ENCODE results near the gene PIGR.

- TF ChIP-seq, protein P1, sequence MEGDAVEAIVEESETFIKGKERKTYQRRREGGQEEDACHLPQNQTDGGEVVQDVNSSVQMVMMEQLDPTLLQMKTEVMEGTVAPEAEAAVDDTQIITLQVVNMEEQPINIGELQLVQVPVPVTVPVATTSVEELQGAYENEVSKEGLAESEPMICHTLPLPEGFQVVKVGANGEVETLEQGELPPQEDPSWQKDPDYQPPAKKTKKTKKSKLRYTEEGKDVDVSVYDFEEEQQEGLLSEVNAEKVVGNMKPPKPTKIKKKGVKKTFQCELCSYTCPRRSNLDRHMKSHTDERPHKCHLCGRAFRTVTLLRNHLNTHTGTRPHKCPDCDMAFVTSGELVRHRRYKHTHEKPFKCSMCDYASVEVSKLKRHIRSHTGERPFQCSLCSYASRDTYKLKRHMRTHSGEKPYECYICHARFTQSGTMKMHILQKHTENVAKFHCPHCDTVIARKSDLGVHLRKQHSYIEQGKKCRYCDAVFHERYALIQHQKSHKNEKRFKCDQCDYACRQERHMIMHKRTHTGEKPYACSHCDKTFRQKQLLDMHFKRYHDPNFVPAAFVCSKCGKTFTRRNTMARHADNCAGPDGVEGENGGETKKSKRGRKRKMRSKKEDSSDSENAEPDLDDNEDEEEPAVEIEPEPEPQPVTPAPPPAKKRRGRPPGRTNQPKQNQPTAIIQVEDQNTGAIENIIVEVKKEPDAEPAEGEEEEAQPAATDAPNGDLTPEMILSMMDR (IDR thresholded peaks at IDR 0.05) = no peak
- no peak for TF ChIP-seq POLR2A (IDR thresholded peaks at IDR 0.05)
These were observed 7.1 kb downstream of the PIGR start for GRCh38 chr1:206939131-206939530.

All from ovary (tissue), 3 donors.